DMS 273 (cell line): Measurements from ENCODE around the gene NDN.

Experiments
- DNase-seq: peaks from one replicate; lab custom pipeline; 2025; ENCODE audit not compliant: unreplicated experiment; lab: John Stamatoyannopoulos, UW

NDN gene

GRCh38 chr15:23642413-23643044 is 44.6 kb downstream of the NDN start:
- DNase-seq: peak; percentile 78
